ENCODE data around the gene ATP8A1.

DNA sequence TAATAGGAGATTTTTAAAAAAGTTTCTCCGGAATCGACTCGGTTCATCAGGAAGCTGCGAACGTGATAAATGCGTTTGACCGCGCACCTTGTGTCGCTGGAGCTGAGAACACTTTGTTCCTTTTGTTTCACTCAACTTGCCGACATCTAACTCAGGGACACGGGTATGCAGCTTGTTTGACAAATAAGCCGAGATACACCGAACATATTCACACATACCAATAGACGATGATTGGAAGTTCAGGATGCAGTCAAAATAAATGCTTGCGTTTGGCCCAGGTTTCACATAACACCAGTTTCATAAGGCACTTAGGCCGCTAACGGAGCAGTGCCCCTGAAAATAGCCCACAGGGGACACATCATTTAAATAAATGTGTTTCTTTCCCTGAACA, 260.5 kb downstream of the ATP8A1 start:
- TF ChIP-seq, protein P1, sequence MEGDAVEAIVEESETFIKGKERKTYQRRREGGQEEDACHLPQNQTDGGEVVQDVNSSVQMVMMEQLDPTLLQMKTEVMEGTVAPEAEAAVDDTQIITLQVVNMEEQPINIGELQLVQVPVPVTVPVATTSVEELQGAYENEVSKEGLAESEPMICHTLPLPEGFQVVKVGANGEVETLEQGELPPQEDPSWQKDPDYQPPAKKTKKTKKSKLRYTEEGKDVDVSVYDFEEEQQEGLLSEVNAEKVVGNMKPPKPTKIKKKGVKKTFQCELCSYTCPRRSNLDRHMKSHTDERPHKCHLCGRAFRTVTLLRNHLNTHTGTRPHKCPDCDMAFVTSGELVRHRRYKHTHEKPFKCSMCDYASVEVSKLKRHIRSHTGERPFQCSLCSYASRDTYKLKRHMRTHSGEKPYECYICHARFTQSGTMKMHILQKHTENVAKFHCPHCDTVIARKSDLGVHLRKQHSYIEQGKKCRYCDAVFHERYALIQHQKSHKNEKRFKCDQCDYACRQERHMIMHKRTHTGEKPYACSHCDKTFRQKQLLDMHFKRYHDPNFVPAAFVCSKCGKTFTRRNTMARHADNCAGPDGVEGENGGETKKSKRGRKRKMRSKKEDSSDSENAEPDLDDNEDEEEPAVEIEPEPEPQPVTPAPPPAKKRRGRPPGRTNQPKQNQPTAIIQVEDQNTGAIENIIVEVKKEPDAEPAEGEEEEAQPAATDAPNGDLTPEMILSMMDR (IDR thresholded peaks at IDR 0.05; ENCODE audit: low read depth, low read length, poor library complexity, severe bottlenecking): no peak
- TF ChIP-seq EZH2phosphoT487 (IDR thresholded peaks at IDR 0.05; ENCODE audit: borderline replicate concordance, low read length): no peak
